Left ventricle myocardium inferior (tissue), 1 donor: ENCODE measurements around the gene SLC39A8. TPM values are rescaled to one million over a fixed set of nuclear protein-coding genes. Genes with fewer than 3 reads are reported as not detected.

Source experiments
- DNase-seq: peaks from one replicate; pipeline ENCODE4 v3.0.0-alpha.2; 2020
- H3K27ac ChIP-seq: fragments of 200-600 bp; replicated peaks from 2 replicates; pipeline ENCODE4 v1.8.0; 2021
- H3K27me3 ChIP-seq: fragments of 200-600 bp; 2 replicates; pipeline ENCODE4 v1.8.0; 2021; ENCODE audit warnings: low read depth
- H3K36me3 ChIP-seq: fragments of 200-600 bp; 2 replicates; pipeline ENCODE4 v1.8.0; 2021
- H3K4me1 ChIP-seq: fragments of 200-600 bp; 2 replicates; pipeline ENCODE4 v1.8.0; 2021
- H3K4me3 ChIP-seq: fragments of 200-600 bp; 2 replicates; pipeline ENCODE4 v1.8.0; 2021; ENCODE audit warnings: mild to moderate bottlenecking, moderate library complexity
- H3K9me3 ChIP-seq: fragments of 200-600 bp; replicated peaks from 2 replicates; pipeline ENCODE4 v1.8.0; 2021
- CTCF ChIP-seq: fragments of 200-600 bp; IDR thresholded peaks from 2 replicates; pipeline ENCODE4 v1.8.0; 2021; ENCODE audit warnings: antibody characterized with exemption, mild to moderate bottlenecking, borderline replicate concordance
- intact Hi-C: fragments of 100-400 bp; cut with micrococcal nuclease; formaldehyde crosslinking; loops from one replicate; pipeline ENCODE4 v1.11.0; 2022
- total RNA-seq: library from RNA; stranded (reverse); fragmentation: NEBNext Ultra II Directional; extraction: Animal tissue kit (Norgen Biotek cat#: 25700); gene quantifications from one replicate; pipeline ENCODE4 v1.2.1, GENCODE V29; 2021
- donor health status: DM: no; HTN: yes; CAD: no; lungs with severe emphysema.

The SLC39A8 gene
- total RNA-seq, 1 donor from 2014 or later = 3.5 TPM

GRCh38 chr4:102213031-102213430 is 132.3 kb downstream of the SLC39A8 start:
- H3K4me1 ChIP-seq = no peaks in the 10 kb centered on the region
- no peak overlapping the region for H3K4me3 ChIP-seq
- H3K36me3 ChIP-seq = no peaks in the 10 kb centered on the region
- intact Hi-C loops = no loop called here
- no peak overlapping the region for H3K27ac ChIP-seq
- TF ChIP-seq CTCF = no peak
- H3K9me3 ChIP-seq = no peaks in the 10 kb centered on the region
- DNase-seq = no peak
- H3K27me3 ChIP-seq = no peaks in the 10 kb centered on the region

Other genes with a start within 250 kb of the SLC39A8 start
- gene NFKB1, start 155.9 kb upstream of the SLC39A8 start, total RNA-seq = 18.0 TPM